Left lung (tissue), 10 donors: Measurements from ENCODE around the gene RASGRF1. TPM values are rescaled to one million over a fixed set of nuclear protein-coding genes. Genes with fewer than 3 reads are reported as not detected.

Experiments used
- ATAC-seq: fragments of 200-7000 bp; cut with Tn5 transposase; one replicate; pipeline ENCODE4 v1.9.1; 2020; ENCODE audit warnings: moderate library complexity
- DNase-seq, 4 donors: peaks; one replicate each; pipeline ENCODE4 v3.0.0-alpha.2; 2013 to 2020
- H3K27ac ChIP-seq, 2 donors: fragments of 200-600 bp; sonication (generic) in 1 of 2; one replicate each; pipeline versions ENCODE4 v1.5.0 to v1.8.0; 2020 to 2021
- H3K27me3 ChIP-seq, 2 donors: fragments of 200-600 bp; sonication (generic) in 1 of 2; one replicate each; pipeline versions ENCODE4 v1.5.0 to v1.8.0; 2020 to 2021
- H3K36me3 ChIP-seq, 2 donors: fragments of 200-600 bp; sonication (generic) in 1 of 2; one replicate each; pipeline versions ENCODE4 v1.5.0 to v1.8.0; 2020 to 2021
- H3K4me1 ChIP-seq, 2 donors: fragments of 200-600 bp; one replicate each; pipeline ENCODE4 v1.8.0; 2021
- H3K4me3 ChIP-seq, 2 donors: fragments of 200-600 bp; sonication (generic) in 1 of 2; one replicate each; pipeline versions ENCODE4 v1.5.0 to v1.8.0; 2020 to 2021; ENCODE audit warnings: mild to moderate bottlenecking in 1 of 2
- H3K9me3 ChIP-seq, 2 donors: fragments of 200-600 bp; sonication (generic) in 1 of 2; one replicate each; pipeline versions ENCODE4 v1.5.0 to v1.8.0; 2020 to 2021
- CTCF ChIP-seq, 2 donors: fragments of 200-600 bp; sonication (generic) in 1 of 2; IDR thresholded peaks; one replicate each; pipeline versions ENCODE4 v1.5.0 to v1.8.0; 2021; ENCODE audit warnings: antibody characterized with exemption in 2 of 2
- intact Hi-C, 2 donors: fragments of 100-400 bp; cut with DNase I; formaldehyde crosslinking; loops; one replicate each; pipeline versions ENCODE4 v1.11.2 to v1.14.2; 2022
- polyA plus RNA-seq, 6 donors: library from polyadenylated mRNA; unstranded; fragments of 120-200 nt; gene quantifications; one replicate each; pipeline ENCODE4 v1.2.1, GENCODE V29; 2013; ENCODE audit not compliant: insufficient read length in 6 of 6
- total RNA-seq, 2 donors: library from RNA; stranded (reverse); fragmentation: NEBNext Ultra II Directional; extraction: Animal tissue kit (Norgen Biotek cat#: 25700); gene quantifications; one replicate each; pipeline ENCODE4 v1.2.1, GENCODE V29; 2021
- donor health status: DM: no; HTN: yes; CAD: no.
- donor health status: DM: no; HTN: no; CAD: no.

The RASGRF1 gene
- total and polyA plus RNA-seq, 8 donors = 5.9 to 63.2 (median 26.0) TPM

GRCh38 chr15:78913012-78913411, 177.6 kb downstream of the RASGRF1 start:
- intact Hi-C loops = no loop called here
- ATAC-seq (no peak), DNase-seq (no peak)
- no peaks in the 10 kb centered on the region for H3K9me3 ChIP-seq
- H3K27ac ChIP-seq = no peak overlapping the region
- H3K4me3 ChIP-seq = no peak overlapping the region
- no peak for TF ChIP-seq CTCF (IDR thresholded peaks at IDR 0.05)
- peaks cover 12 to 85% of the 10 kb centered on the region in 2 donors for H3K4me1 ChIP-seq
- peaks cover 0 to 61% of the 10 kb centered on the region in 2 donors for H3K36me3 ChIP-seq
- no peaks in the 10 kb centered on the region for H3K27me3 ChIP-seq

GRCh38 chr15:78912316-78912715, 178.3 kb downstream of the RASGRF1 start:
- intact Hi-C loops = no loop called here
- H3K36me3 ChIP-seq = peaks cover 0 to 68% of the 10 kb centered on the region in 2 donors

GRCh38 chr15:78910271-78910670, 180.3 kb downstream of the RASGRF1 start:
- peak overlapping the region in 1 of 2 donors; percentile 49 for H3K27ac ChIP-seq
- ATAC-seq (no peak), DNase-seq (no peak)
- no peaks in the 10 kb centered on the region for H3K9me3 ChIP-seq
- no peaks in the 10 kb centered on the region for H3K27me3 ChIP-seq
- peaks cover 6 to 74% of the 10 kb centered on the region in 2 donors for H3K4me1 ChIP-seq
- no peak for TF ChIP-seq CTCF (IDR thresholded peaks at IDR 0.05)
- intact Hi-C loops = no loop called here
- H3K4me3 ChIP-seq = no peak overlapping the region
- H3K36me3 ChIP-seq = peaks cover 0 to 88% of the 10 kb centered on the region in 2 donors

More at GRCh38 chr15:78912316-78912715, 178.3 kb downstream of the RASGRF1 start:
- Histone ChIP-seq H3K4me3 (no peak overlapping the region), H3K27me3 (no peaks in the 10 kb centered on the region), H3K27ac (no peak overlapping the region), H3K4me1 (peaks cover 12 to 80% of the 10 kb centered on the region in 2 donors), H3K9me3 (no peaks in the 10 kb centered on the region)
- ATAC-seq (no peak), DNase-seq (no peak)
- no peak for TF ChIP-seq CTCF (IDR thresholded peaks at IDR 0.05)

Other genes with a start within 250 kb of the RASGRF1 start
- 100 to 1,000 TPM; 262 to 269 TPM for gene MORF4L1, start 217.9 kb downstream of the RASGRF1 start, total RNA-seq
- gene MORF4L1, start 217.9 kb downstream of the RASGRF1 start, polyA plus RNA-seq = 100 to 1,000 TPM; 614 to 774 (median 743) TPM
- 1,000 to 10,000 TPM; 1,132 to 1,298 TPM for gene CTSH, start 145.7 kb downstream of the RASGRF1 start, total RNA-seq
- 100 to 1,000 TPM in 5 of 6 donors, 10 to 100 TPM in 1; 97.5 to 264 (median 213) TPM for gene CTSH, start 145.7 kb downstream of the RASGRF1 start, polyA plus RNA-seq
- gene ANKRD34C, start 191.9 kb upstream of the RASGRF1 start, total RNA-seq = not detected
- under 1 TPM in 1 of 6 donors, not detected in 5; 0.03 TPM for gene ANKRD34C, start 191.9 kb upstream of the RASGRF1 start, polyA plus RNA-seq
- gene TMED3, start 220.3 kb upstream of the RASGRF1 start, total RNA-seq = 10 to 100 TPM; 76.6 to 80.5 TPM
- 10 to 100 TPM; 53.9 to 59.2 (median 55.1) TPM for gene TMED3, start 220.3 kb upstream of the RASGRF1 start, polyA plus RNA-seq